ENCODE results near the gene LFNG. TPM values are rescaled to one million over a fixed set of nuclear protein-coding genes. Genes with fewer than 3 reads are reported as not detected.

Gene LFNG
- total RNA-seq, 1 donor = 10.8 TPM

- DNase-seq (ENCODE audit: low read depth) = no peak
- no peak overlapping the region for H3K4me3 ChIP-seq (ENCODE audit: low read depth, low read length)
- TF ChIP-seq CTCF (IDR thresholded peaks at IDR 0.05; ENCODE audit: insufficient read depth, low read depth, low read length) = no peak
Observed at GRCh38 chr7:2474224-2474623, 45.4 kb upstream of the LFNG start.

GRCh38 chr7:2474813-2475677 lies 44.5 kb upstream of the LFNG start:
- no peak for DNase-seq (ENCODE audit: low read depth)
- no peak overlapping the region for H3K4me3 ChIP-seq (ENCODE audit: low read depth, low read length)
- no peak for TF ChIP-seq CTCF (IDR thresholded peaks at IDR 0.05; ENCODE audit: insufficient read depth, low read depth, low read length)

GRCh38 chr7:2475678-2476015 lies 43.9 kb upstream of the LFNG start:
- DNase-seq (ENCODE audit: low read depth) = no peak
- TF ChIP-seq CTCF (IDR thresholded peaks at IDR 0.05; ENCODE audit: insufficient read depth, low read depth, low read length) = no peak
- no peak overlapping the region for H3K4me3 ChIP-seq (ENCODE audit: low read depth, low read length)

- DNase-seq (ENCODE audit: low read depth) = no peak
- TF ChIP-seq CTCF (IDR thresholded peaks at IDR 0.05; ENCODE audit: insufficient read depth, low read depth, low read length) = no peak
Observed at GRCh38 chr7:2476298-2476697, 43.3 kb upstream of the LFNG start, which contains the start of gene GRIFIN. TSS of gene GRIFIN (minus strand) at chr7:2476398. CDS start at chr7:2476383, 15 bp downstream.

GRCh38 chr7:2476776-2477446 lies 42.7 kb upstream of the LFNG start:
- TF ChIP-seq CTCF (IDR thresholded peaks at IDR 0.05; ENCODE audit: insufficient read depth, low read depth, low read length) = no peak
- DNase-seq (ENCODE audit: low read depth) = no peak
- no peak overlapping the region for H3K4me3 ChIP-seq (ENCODE audit: low read depth, low read length)

More at GRCh38 chr7:2476298-2476697, 43.3 kb upstream of the LFNG start, which contains the start of gene GRIFIN:
- H3K4me3 ChIP-seq (ENCODE audit: low read depth, low read length) = no peak within 1 kb of the TSS

- no peak overlapping the region for H3K4me3 ChIP-seq (ENCODE audit: low read depth, low read length)
- peak; percentile 83 for TF ChIP-seq CTCF (IDR thresholded peaks at IDR 0.05; ENCODE audit: insufficient read depth, low read depth, low read length)
- peak; percentile 46 for DNase-seq (ENCODE audit: low read depth)
Observed at GRCh38 chr7:2477447-2478398, 41.9 kb upstream of the LFNG start.
